ENCODE data around the gene ZNF536.

DNA sequence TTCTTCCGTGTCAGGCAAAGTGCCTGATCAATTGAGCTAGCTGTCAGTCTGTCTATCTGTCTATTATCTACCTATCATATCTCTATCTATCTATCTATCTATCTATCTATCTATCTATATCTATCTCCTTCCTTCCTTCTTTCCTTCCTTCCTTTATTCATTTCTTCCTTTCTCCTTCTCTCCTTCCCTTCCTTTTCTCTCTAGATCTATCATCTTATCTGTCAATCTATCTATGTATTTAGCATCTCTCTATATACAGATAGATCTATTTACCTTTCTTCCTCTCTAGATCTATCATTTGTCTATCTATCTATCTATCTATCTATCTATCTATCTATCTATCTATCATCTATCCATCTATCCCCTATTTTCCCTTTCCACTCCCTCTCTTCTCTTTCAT is 5.9 kb upstream of the ZNF536 start:
- TF ChIP-seq, protein P1, sequence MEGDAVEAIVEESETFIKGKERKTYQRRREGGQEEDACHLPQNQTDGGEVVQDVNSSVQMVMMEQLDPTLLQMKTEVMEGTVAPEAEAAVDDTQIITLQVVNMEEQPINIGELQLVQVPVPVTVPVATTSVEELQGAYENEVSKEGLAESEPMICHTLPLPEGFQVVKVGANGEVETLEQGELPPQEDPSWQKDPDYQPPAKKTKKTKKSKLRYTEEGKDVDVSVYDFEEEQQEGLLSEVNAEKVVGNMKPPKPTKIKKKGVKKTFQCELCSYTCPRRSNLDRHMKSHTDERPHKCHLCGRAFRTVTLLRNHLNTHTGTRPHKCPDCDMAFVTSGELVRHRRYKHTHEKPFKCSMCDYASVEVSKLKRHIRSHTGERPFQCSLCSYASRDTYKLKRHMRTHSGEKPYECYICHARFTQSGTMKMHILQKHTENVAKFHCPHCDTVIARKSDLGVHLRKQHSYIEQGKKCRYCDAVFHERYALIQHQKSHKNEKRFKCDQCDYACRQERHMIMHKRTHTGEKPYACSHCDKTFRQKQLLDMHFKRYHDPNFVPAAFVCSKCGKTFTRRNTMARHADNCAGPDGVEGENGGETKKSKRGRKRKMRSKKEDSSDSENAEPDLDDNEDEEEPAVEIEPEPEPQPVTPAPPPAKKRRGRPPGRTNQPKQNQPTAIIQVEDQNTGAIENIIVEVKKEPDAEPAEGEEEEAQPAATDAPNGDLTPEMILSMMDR (IDR thresholded peaks at IDR 0.05; ENCODE audit: low read depth, low read length) = no peak
- TF ChIP-seq EZH2phosphoT487 (IDR thresholded peaks at IDR 0.05; ENCODE audit: low read depth) = no peak

All from OCI-LY3 (cell line).